Pulmonary artery endothelial cell (primary cell): ENCODE results near the gene RPS6KA2. TPM values are rescaled to one million over a fixed set of nuclear protein-coding genes. Genes with fewer than 3 reads are reported as not detected.

Source experiments
- DNase-seq: peaks from one replicate; pipeline ENCODE4 v3.0.0-alpha.2; 2011; ENCODE audit warnings: low read depth, low spot score
- total RNA-seq: library from RNA; depleted of rRNA; stranded (reverse); fragments of >200 nt; gene quantifications from 2 replicates; pipeline ENCODE4 v1.2.3, GENCODE V29; 2014

The RPS6KA2 gene
- total RNA-seq, 1 donor from 2014 or later: 124 TPM

DNA sequence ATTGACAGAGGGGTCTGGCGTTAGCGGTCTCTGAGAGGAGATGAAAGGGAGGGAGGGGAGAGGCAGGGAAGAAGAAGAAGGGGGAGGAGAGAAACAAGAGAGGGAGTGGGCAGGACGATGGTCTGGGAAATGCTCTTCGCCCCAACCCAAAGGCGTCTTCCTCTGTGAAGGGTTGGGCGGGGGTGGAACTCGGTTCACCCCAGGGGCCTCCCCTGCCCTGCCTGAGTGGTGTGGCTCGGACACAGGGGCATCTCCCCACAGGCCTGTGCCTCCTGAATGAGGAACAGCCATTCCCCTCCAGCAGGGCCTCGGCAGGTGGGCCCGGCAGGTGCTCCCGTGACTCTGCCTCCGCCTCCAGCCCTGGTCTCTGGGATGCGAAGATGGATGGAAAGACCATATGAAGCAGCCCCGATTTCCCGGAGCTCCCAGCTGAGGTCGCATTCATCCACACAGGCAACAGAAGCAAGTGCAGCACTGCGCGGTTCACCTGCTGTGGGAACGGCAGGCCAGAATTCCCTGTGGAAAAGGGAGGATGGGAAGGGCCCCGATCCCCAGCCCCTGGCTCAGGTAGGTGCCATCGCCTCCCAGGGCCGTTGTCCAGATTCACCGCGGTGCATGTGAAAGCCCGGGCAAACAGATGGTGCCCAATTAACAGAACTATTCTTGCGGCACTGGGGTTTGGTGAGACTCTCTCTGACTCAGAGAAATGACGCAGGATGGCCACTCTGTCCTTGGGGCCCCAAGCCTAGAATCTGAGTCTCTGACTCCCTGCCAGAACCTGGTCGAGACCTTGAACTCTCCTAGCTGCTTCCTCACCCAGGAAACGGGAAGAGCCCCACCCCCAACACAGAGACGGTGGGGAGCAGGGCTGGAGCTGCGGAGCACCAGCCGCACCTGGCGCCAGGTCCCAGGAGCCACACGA is 29.4 kb upstream of the RPS6KA2 start:
- no peak for DNase-seq

GRCh38 chr6:166655713-166656229 is 28.7 kb upstream of the RPS6KA2 start:
- no peak for DNase-seq

GRCh38 chr6:166655251-166655650 is 28.2 kb upstream of the RPS6KA2 start:
- no peak for DNase-seq

DNA sequence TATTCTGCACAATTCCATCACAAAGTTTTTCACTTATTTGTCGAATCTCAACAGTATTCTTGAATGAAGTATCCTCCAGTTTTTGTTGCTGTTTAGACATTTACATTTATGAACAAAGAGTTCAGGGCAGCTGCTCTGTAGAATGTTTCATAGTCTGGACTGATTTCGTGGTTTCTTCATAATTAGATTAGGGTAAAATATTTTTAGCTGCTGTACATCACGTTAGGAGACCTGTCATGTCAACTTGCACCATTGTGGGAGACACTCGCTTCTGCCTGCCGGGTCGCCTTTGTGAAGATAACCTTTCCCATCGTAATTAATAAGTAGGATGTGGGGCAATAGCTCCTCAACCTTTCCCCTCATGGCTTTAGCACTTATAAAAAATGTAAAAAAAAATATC is 27.5 kb upstream of the RPS6KA2 start:
- DNase-seq: no peak

GRCh38 chr6:166653639-166653941 is 26.5 kb upstream of the RPS6KA2 start:
- no peak for DNase-seq

- no peak for DNase-seq
These were observed 24.1 kb upstream of the RPS6KA2 start for GRCh38 chr6:166650824-166651807.

DNA sequence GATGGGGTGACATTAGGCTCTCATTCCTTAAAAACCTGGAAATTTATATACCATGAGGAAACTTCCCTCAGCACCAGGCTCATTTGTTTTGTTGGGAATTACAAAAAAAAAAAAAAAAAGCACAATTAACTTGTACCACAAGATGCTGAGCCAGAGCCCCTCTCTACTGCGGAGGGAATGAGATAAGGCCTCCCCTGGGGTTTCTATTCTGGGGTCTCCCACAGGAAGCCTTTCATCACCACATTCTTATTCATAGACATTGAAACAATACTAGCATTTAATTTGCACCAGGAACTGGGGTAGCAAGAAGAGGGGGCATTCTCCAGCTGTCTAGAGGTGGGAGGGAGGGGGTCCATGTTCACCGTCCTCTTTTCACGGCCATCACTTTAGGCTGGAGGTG is 23.0 kb upstream of the RPS6KA2 start:
- DNase-seq: no peak

- DNase-seq: no peak
These were observed 21.8 kb upstream of the RPS6KA2 start for GRCh38 chr6:166648846-166649245.

GRCh38 chr6:166647896-166648295 is 20.8 kb upstream of the RPS6KA2 start:
- no peak for DNase-seq

- DNase-seq: no peak
These were observed 19.7 kb upstream of the RPS6KA2 start for GRCh38 chr6:166646716-166647115.

- no peak for DNase-seq
These were observed 18.8 kb upstream of the RPS6KA2 start for GRCh38 chr6:166645896-166646295.

- no peak for DNase-seq
These were observed 17.6 kb upstream of the RPS6KA2 start for GRCh38 chr6:166644681-166645080.

DNA sequence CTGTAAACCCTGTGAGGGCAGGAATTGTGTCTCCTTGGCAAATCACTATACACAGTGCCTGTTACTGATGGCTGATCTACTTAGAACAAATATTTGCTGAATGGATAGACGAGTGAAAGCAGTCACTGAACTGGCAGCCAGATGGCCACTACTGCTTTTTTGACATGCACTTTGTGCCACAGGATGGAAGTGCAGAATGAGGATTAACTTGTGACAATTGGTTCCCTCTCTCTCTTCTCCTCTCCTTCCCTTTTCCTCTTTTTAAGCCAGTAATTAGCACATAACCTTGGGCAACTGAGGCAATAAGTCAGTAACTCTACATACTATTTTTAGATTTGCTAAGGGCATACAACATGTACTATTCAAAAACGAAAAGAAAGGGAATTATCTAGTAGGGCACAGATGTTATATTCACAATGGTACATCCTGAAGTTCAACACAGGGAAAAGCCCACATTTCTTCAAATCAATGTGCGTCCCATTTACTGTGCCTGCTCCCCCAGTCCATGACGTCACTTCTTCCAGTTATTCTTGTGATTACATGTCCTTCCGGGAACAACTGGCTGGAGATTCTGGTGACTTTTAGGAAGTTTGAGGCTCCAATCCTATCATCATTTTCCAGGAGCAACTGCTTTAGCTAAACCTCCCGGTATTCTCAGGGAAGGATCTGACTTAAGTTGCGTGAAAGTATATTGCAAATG is 17.0 kb upstream of the RPS6KA2 start:
- DNase-seq: no peak

GRCh38 chr6:166642646-166643045 is 15.6 kb upstream of the RPS6KA2 start:
- no peak for DNase-seq

GRCh38 chr6:166640342-166641043 is 13.4 kb upstream of the RPS6KA2 start:
- DNase-seq: no peak

- no peak for DNase-seq
These were observed 12.9 kb upstream of the RPS6KA2 start for GRCh38 chr6:166639921-166640320.

GRCh38 chr6:166638573-166638964 is 11.5 kb upstream of the RPS6KA2 start:
- no peak for DNase-seq

DNA sequence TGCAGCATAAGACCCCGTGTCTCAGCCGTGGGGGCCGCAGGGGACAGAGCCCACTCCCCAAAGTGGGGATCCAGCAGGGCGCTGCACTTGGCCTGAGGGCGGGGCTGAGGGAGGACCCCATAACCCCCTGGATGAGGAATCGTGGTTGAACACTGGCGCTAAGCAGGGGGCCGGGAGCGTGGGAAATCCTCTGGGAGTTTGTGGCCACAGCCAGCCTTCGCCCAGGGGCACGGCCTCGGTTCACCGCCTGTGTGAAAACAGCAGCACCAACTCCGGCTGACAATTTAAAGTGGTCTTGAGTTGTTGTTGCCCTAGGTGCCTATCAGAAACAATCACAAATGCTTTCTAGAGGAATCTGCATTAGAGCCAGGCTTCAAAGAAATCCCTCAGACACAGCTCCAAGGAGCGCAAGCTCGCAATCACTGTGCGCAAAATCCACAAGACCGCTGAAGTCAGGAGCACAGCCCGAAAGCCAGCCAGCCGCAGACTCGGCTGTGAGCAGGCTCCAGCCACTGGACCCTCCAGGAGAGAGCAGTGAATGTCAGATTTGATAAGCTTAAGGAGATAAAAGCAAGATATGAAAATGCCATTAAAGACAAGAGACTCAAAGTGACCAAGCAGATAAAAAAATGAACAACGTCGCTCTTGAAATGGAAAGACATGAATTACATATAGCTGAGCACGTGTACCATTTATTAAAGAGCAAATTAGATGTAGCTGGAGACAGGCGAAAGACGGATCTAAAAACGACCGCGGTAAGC is 10.9 kb upstream of the RPS6KA2 start:
- no peak for DNase-seq

DNA sequence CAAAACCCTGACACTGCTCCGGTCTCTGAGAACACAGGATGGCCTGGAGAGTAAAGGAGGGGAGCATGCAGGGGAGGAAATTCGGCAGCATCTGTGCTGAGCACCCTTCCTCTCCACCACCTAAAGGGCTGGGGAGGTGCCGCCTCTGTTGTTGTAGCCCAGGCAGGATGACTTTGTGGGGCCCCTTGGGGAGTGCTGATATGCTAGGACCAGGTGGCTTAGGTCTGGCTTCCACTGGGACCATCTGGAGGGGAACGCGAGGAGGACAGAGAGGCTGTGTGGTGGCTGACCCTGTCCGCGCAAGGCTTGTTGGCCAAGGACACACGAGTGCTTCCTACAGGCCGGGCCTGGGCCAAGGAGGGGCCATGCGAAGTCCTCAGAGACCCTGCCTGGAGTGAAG is 9.9 kb upstream of the RPS6KA2 start:
- no peak for DNase-seq
